Astrocyte of the hippocampus (primary cell): Measurements from ENCODE around the gene ALDH3A2.
"Not testable (repeated sequence)": the region's sequence is repeated elsewhere in the genome, so short reads cannot be mapped to it uniquely, and the experiment has no call there.

Source experiments
- DNase-seq: peaks from one replicate; pipeline ENCODE4 v3.0.0; 2011; ENCODE audit warnings: low read depth, low spot score

The ALDH3A2 gene

GRCh38 chr17:19650826-19651225, 2.3 kb downstream of the ALDH3A2 start:
- DNase-seq, result no peak

- DNase-seq, result peak; percentile 29
Measured at GRCh38 chr17:19651451-19652238, 3.1 kb downstream of the ALDH3A2 start.

- DNase-seq, result peak; percentile 40
Measured at GRCh38 chr17:19652595-19652994, 4.0 kb downstream of the ALDH3A2 start.

GRCh38 chr17:19654342-19654886, 5.9 kb downstream of the ALDH3A2 start:
- DNase-seq, result no peak

- no peak for DNase-seq
Measured at GRCh38 chr17:19654896-19655295, 6.3 kb downstream of the ALDH3A2 start.

GRCh38 chr17:19656336-19656735, 7.8 kb downstream of the ALDH3A2 start:
- DNase-seq, result no peak

GRCh38 chr17:19656851-19657581, 8.5 kb downstream of the ALDH3A2 start:
- no peak for DNase-seq

GRCh38 chr17:19659366-19660177, 11.0 kb downstream of the ALDH3A2 start:
- no peak for DNase-seq

GRCh38 chr17:19660219-19660870, 11.8 kb downstream of the ALDH3A2 start:
- DNase-seq, result no peak

- DNase-seq, result no peak
Measured at GRCh38 chr17:19661121-19661520, 12.6 kb downstream of the ALDH3A2 start.

- DNase-seq, result no peak
Measured at GRCh38 chr17:19663097-19663496, 14.5 kb downstream of the ALDH3A2 start.

- no peak for DNase-seq
Measured at GRCh38 chr17:19664136-19664820, 15.7 kb downstream of the ALDH3A2 start.

- DNase-seq, result no peak
Measured at GRCh38 chr17:19664821-19665181, 16.2 kb downstream of the ALDH3A2 start.

GRCh38 chr17:19669680-19670079, 21.1 kb downstream of the ALDH3A2 start:
- DNase-seq, result not testable (repeated sequence)

GRCh38 chr17:19670908-19671307, 22.4 kb downstream of the ALDH3A2 start:
- no peak for DNase-seq

- DNase-seq, result no peak
Measured at GRCh38 chr17:19671433-19671832, 22.9 kb downstream of the ALDH3A2 start.

- peak; percentile 30 for DNase-seq
Measured at GRCh38 chr17:19672009-19672750, 23.6 kb downstream of the ALDH3A2 start.

- no peak for DNase-seq
Measured at GRCh38 chr17:19673623-19674022, 25.1 kb downstream of the ALDH3A2 start.

GRCh38 chr17:19676896-19677295, 28.3 kb downstream of the ALDH3A2 start:
- DNase-seq, result no peak

- no peak for DNase-seq
Measured at GRCh38 chr17:19677736-19678379, 29.3 kb downstream of the ALDH3A2 start.
